CD4-positive, alpha-beta T cell treated with Interleukin-1 beta for 1 hour (primary cell): ENCODE results near the gene TRIM66.

Experiments used
- DNase-seq, 2 donors: peaks; one replicate each; pipeline ENCODE4 v3.0.0-alpha.2; 2020 to 2022

The TRIM66 gene

GRCh38 chr11:8714622-8715225 is 32.3 kb upstream of the TRIM66 start:
- DNase-seq = no peak

- DNase-seq = no peak
Measured at GRCh38 chr11:8713760-8714454, 31.4 kb upstream of the TRIM66 start.

- no peak for DNase-seq
Measured at GRCh38 chr11:8712506-8712905, 30.0 kb upstream of the TRIM66 start.

GRCh38 chr11:8711895-8712442 is 29.5 kb upstream of the TRIM66 start:
- DNase-seq = no peak

GRCh38 chr11:8709777-8710176 is 27.3 kb upstream of the TRIM66 start:
- DNase-seq = no peak

GRCh38 chr11:8709002-8709672 is 26.7 kb upstream of the TRIM66 start:
- no peak for DNase-seq

GRCh38 chr11:8707541-8708191 is 25.2 kb upstream of the TRIM66 start:
- no peak for DNase-seq

GRCh38 chr11:8706673-8707432 is 24.4 kb upstream of the TRIM66 start:
- DNase-seq = no peak

- no peak for DNase-seq
Measured at GRCh38 chr11:8705146-8705545, 22.7 kb upstream of the TRIM66 start.

GRCh38 chr11:8704136-8704535 is 21.7 kb upstream of the TRIM66 start:
- no peak for DNase-seq

GRCh38 chr11:8702598-8702915 is 20.1 kb upstream of the TRIM66 start:
- DNase-seq = no peak

GRCh38 chr11:8701891-8702597 is 19.6 kb upstream of the TRIM66 start:
- no peak for DNase-seq

- no peak for DNase-seq
Measured at GRCh38 chr11:8699903-8700302, 17.4 kb upstream of the TRIM66 start.

GRCh38 chr11:8698917-8699441 is 16.5 kb upstream of the TRIM66 start:
- DNase-seq = no peak

GRCh38 chr11:8698379-8698851 is 15.9 kb upstream of the TRIM66 start:
- no peak for DNase-seq

- DNase-seq = no peak
Measured at GRCh38 chr11:8697054-8697453, 14.6 kb upstream of the TRIM66 start.

- DNase-seq = no peak
Measured at GRCh38 chr11:8694137-8694536, 11.7 kb upstream of the TRIM66 start.

GRCh38 chr11:8693555-8693954 is 11.1 kb upstream of the TRIM66 start:
- DNase-seq = no peak

- DNase-seq = no peak
Measured at GRCh38 chr11:8693010-8693551, 10.6 kb upstream of the TRIM66 start.

- no peak for DNase-seq
Measured at GRCh38 chr11:8692417-8692816, 10.0 kb upstream of the TRIM66 start.

- DNase-seq = no peak
Measured at GRCh38 chr11:8691601-8692000, 9.1 kb upstream of the TRIM66 start.
